LoVo (cell line): ENCODE measurements around the gene TGFB2.
A peak's percentile ranks its signal among the peaks of the same experiment; 100 is the strongest.

Source experiments
- DNase-seq: peaks from one replicate; pipeline ENCODE4 v3.0.0-alpha.2; 2016; ENCODE audit warnings: low spot score

TGFB2 gene

GRCh38 chr1:218332416-218332815, 12.7 kb upstream of the TGFB2 start:
- DNase-seq = no peak

- no peak for DNase-seq
Observed at GRCh38 chr1:218336328-218336727, 8.8 kb upstream of the TGFB2 start.

GRCh38 chr1:218339267-218339831, 5.8 kb upstream of the TGFB2 start:
- peak; percentile 52 for DNase-seq

- DNase-seq = no peak
Observed at GRCh38 chr1:218341325-218341724, 3.8 kb upstream of the TGFB2 start.

DNA sequence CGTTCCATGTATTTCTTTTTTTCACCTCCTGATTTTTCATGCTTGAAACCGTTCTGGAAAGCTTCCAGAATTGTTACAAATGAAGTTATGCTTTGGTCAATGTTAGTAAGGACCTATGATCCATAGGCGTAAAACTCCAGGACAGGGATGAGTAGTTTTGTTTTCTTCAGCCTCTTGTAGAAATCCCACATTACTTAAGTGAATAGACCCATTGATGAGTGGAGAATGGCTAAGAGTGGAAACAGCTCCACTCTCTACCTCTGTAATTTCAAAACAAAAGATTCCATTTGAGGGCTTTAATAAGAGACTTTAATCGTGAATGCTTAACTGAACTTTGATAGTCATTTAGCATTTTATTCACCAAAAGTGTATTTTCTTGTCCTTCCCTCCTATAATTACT, 3.0 kb upstream of the TGFB2 start:
- no peak for DNase-seq

GRCh38 chr1:218345673-218346390, 696 bp downstream of the TGFB2 start:
- DNase-seq = peak; percentile 46

DNA sequence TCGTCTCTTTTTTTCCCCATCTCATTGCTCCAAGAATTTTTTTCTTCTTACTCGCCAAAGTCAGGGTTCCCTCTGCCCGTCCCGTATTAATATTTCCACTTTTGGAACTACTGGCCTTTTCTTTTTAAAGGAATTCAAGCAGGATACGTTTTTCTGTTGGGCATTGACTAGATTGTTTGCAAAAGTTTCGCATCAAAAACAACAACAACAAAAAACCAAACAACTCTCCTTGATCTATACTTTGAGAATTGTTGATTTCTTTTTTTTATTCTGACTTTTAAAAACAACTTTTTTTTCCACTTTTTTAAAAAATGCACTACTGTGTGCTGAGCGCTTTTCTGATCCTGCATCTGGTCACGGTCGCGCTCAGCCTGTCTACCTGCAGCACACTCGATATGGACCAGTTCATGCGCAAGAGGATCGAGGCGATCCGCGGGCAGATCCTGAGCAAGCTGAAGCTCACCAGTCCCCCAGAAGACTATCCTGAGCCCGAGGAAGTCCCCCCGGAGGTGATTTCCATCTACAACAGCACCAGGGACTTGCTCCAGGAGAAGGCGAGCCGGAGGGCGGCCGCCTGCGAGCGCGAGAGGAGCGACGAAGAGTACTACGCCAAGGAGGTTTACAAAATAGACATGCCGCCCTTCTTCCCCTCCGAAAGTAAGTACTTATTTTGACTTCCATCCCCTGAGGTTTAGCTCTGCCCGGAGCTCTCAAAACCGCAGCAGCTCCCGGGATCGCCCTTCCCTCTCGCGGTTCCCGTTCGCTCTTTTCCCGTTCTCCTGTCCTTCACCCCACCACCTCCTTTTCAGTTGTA, 1.5 kb downstream of the TGFB2 start:
- DNase-seq = no peak

DNA sequence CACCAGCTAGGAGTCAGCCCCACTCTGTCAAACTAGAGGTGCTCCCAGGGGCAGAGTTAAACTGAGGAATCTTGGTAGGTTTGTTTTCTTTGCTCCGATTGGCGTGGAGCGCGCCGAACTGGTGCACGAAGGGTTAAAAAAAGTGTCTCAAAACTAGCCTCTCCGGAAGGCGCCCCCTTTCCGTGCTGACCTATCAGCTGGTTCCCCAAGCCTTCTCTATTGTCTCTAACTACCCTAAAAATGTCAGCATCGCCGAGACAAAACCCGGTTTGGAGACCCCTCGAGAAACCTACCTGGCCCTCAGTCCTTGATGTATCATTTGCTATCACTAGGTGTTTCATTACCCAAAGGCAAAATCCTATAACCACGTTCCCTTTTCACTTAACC, 2.2 kb downstream of the TGFB2 start:
- no peak for DNase-seq

DNA sequence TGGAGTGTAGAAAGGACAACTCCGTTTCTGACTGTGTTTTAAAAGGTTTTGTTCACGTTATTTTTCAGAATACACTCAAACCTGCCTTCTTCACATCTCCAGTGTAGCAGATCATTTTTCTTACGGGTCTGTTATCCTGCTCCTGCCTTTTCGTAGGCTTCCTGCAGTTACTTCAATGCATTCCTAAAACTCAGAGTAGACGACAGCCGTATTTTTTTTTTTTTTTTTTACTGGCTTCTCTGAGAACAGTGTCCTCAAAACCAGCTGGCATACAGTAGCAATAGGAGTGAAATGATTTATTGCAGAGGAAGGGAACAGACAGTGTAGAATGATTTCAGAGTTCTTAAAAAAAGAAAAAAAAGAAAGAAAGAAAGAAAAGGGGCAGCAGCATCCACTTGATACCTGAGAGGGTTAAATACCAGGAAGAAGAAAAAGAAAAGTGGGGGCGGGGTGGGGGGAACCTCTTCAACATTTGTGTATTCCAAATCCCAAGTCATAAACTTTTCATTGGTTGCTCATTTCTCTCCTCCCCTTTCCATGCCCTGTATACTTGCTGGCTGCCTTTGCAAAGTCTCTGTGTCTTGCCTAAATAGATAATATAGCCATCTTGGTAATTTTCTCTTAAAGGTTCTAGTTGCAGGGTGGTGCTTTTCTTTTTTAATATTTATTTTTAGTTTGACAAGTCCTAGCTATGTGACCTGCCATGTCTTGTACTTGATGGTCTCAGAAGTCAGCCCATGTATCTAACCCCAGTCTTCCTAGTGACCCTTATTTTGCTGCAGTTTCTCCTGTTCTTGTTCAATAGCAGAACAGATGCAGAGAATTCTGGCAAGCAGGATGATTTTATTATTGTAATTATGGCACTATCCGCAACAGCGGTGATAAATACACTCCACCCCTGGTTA, 2.8 kb downstream of the TGFB2 start:
- no peak for DNase-seq

DNA sequence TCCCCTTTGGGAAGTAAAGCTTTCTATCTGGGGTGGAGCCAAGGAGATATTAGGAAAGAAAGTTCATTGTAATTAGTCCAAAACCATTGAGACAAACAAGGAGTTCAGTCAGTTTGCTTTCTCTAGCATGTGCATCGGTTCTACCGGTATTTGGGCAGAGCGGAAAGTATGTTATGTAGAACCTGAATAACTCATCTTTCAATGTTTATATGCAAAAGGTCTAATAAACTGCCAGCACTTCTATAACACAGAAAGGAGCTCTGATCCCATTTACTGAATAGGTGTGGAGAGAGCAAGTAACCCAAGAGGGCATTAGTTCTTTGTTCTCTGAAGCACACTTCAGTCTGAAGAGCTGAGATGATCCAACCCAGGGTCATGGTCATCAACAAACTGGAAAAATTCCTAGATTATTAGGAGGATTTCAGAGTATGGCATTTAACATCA, 3.5 kb downstream of the TGFB2 start:
- DNase-seq = no peak

DNA sequence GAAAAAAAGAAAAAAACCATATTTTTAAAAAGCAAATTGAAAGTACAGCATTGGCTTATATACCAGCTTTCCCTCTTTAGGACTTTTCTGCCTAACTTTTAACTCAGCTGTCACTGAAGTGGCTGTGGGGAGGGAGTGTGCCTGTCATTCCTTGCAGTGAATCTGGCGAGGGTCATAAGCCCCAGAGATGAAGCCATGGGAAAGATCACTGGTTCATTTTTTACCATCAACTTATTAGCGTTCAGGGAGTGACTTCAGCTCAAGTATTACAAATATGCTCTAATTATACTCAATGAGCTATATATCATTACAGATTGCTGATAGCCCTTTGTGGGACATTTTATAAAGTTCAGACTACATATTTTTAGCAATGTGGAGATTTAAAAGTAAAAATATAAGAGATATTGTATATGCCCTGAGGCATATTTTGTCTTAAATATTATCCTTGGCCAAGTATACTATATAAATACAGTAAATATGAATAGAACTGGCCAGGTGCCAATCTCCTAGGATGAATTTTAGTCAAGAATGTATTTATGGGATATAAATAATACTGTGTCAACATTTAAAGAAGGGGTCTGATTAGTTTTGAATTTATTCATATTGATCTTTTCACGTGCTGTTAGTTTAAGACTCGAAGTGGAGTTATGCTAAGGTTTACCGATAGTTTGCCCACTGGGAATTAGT, 4.4 kb downstream of the TGFB2 start:
- no peak for DNase-seq

- no peak for DNase-seq
Observed at GRCh38 chr1:218350035-218350525, 4.9 kb downstream of the TGFB2 start.

GRCh38 chr1:218350801-218351266, 5.7 kb downstream of the TGFB2 start:
- no peak for DNase-seq

DNA sequence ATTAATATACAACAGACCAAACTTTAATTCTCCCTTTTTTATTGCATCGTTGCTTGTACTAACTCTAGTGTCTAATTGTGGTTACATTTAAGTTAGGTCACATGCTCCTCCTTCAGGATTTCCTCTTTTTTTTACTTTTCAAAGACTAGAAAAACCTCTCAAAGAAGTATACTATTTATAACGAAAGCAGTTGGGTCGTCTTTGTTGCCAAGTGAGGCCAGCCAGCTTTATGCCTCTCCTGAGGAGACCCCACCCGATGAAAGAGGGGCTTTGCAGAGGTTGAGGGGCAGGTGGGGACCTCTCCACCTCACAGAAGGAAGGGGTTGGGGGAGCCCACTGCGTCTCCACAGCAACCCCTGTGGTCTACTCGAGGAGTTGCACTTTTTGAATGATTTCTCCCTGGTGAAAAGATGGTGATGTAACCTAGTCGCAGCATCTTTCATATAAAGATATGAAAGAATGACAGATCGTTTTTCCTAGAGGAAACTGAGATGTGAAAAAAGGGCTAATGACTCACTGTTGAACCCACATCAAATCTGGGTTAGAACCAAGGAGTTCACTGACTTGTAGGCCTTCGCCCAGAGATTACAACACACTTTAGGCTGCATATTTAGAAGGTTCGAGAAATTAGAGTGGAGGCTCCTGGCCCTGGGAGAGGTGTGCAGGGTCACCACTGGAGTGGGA, 6.4 kb downstream of the TGFB2 start:
- DNase-seq = no peak

- DNase-seq = no peak
Observed at GRCh38 chr1:218352075-218352438, 6.9 kb downstream of the TGFB2 start.

- DNase-seq = no peak
Observed at GRCh38 chr1:218353656-218354055, 8.5 kb downstream of the TGFB2 start.

DNA sequence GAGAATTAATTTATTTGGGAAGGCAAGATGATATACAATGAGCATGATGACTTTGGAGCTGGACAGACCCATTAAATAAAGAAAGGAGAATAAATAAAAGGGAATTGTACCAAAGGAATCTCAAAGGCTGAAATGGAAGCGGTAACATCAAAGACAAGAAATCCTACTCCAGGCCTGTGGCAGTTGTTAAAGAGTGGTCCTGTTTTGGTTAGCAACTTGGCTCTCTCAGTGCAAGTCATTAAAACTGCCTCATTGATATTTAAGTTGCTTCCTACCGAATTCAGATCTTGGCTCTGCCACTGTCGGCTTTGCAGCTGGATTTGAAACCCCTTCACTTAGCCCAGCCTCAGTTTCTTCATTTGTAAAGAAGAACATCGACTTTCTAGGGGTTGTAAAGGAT, 10.1 kb downstream of the TGFB2 start:
- DNase-seq = no peak

GRCh38 chr1:218357211-218357892, 12.2 kb downstream of the TGFB2 start:
- no peak for DNase-seq

DNA sequence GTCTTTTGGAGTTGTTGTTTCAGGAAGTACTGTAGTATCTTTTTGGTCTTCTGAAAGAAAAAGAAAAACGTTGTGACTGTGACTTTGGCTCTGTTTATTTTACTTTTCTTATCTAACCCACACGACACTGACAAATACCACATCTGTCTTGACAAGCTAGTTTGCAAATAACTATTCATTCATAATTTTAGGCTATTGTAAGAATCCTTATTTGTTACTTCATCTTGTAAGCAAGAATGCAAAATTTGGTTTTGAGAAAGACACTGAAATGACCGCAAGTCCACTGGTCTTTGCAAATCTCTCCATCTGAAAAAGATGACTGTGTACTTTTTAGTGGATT, 12.7 kb downstream of the TGFB2 start:
- DNase-seq = no peak
